Fibroblast of peridontal ligament (primary cell): ENCODE data around the gene HNRNPA0.

Experiments used
- DNase-seq: peaks from one replicate; pipeline ENCODE4 v3.0.0-alpha.2; 2010; ENCODE audit errors: extremely low read depth

HNRNPA0 gene

GRCh38 chr5:137727623-137728022 is 26.5 kb downstream of the HNRNPA0 start:
- no peak for DNase-seq

- DNase-seq = no peak
These were observed 29.9 kb downstream of the HNRNPA0 start for GRCh38 chr5:137724251-137724650.

- no peak for DNase-seq
These were observed 35.6 kb downstream of the HNRNPA0 start for GRCh38 chr5:137718611-137719010.

- no peak for DNase-seq
These were observed 37.8 kb downstream of the HNRNPA0 start for GRCh38 chr5:137716337-137716736.

- DNase-seq = no peak
These were observed 38.7 kb downstream of the HNRNPA0 start for GRCh38 chr5:137715456-137715855.

- peak; percentile 34 for DNase-seq
These were observed 39.2 kb downstream of the HNRNPA0 start for GRCh38 chr5:137714946-137715345.

- DNase-seq = peak; percentile 34
These were observed 39.7 kb downstream of the HNRNPA0 start for GRCh38 chr5:137714494-137714893.

- peak; percentile 23 for DNase-seq
These were observed 42.0 kb downstream of the HNRNPA0 start for GRCh38 chr5:137712139-137712667.

- DNase-seq = peak; percentile 40
These were observed 44.1 kb downstream of the HNRNPA0 start for GRCh38 chr5:137710086-137710485.

GRCh38 chr5:137708796-137709559 is 45.2 kb downstream of the HNRNPA0 start:
- no peak for DNase-seq

GRCh38 chr5:137708062-137708461 is 46.1 kb downstream of the HNRNPA0 start:
- no peak for DNase-seq

- DNase-seq = no peak
These were observed 47.3 kb downstream of the HNRNPA0 start for GRCh38 chr5:137706841-137707240.

- no peak for DNase-seq
These were observed 49.1 kb downstream of the HNRNPA0 start for GRCh38 chr5:137705106-137705505.

GRCh38 chr5:137703565-137703964 is 50.6 kb downstream of the HNRNPA0 start:
- DNase-seq = no peak

GRCh38 chr5:137700282-137700680 is 53.9 kb downstream of the HNRNPA0 start:
- DNase-seq = peak; percentile 23

- DNase-seq = peak; percentile 3
These were observed 54.6 kb downstream of the HNRNPA0 start for GRCh38 chr5:137699336-137700281.

- peak; percentile 39 for DNase-seq
These were observed 57.7 kb downstream of the HNRNPA0 start for GRCh38 chr5:137696481-137696880.

- no peak for DNase-seq
These were observed 58.3 kb downstream of the HNRNPA0 start for GRCh38 chr5:137695651-137696428.
